MCF 10A (cell line): ENCODE data around the gene SERPINE1. TPM values are rescaled to one million over a fixed set of nuclear protein-coding genes. Genes with fewer than 3 reads are reported as not detected.

Experiments used
- BruUV-seq: library from RNA; stranded (reverse); fragments of 400-500 nt; replicated peaks from 2 replicates; lab custom pipeline; 2021; lab: Mats Ljungman, UMichigan
- CTCF ChIA-PET: fragments of 300-600 bp; sonication (Branson Sonifier 250); formaldehyde crosslinking; extraction: SDS; loops from one replicate; lab custom pipeline; 2021; ENCODE audit warnings: antibody characterized with exemption, inconsistent platforms; lab: Yijun Ruan, JAX
- POLR2A ChIA-PET: fragments of 300-600, 350-650 bp; sonication (Branson Sonifier 250); formaldehyde crosslinking; extraction: SDS; loops from one replicate; lab custom pipeline; 2020; ENCODE audit warnings: antibody characterized with exemption, inconsistent platforms; lab: Yijun Ruan, JAX
- DNase-seq: peaks from one replicate; pipeline ENCODE4 v3.0.0-alpha.2; 2018; ENCODE audit not compliant: unreplicated experiment
- H3K27ac Mint-ChIP-seq: one replicate; pipeline ENCODE4 v1.8.0; 2022; ENCODE audit warnings: mild to moderate bottlenecking, low read depth, mixed read lengths; ENCODE audit not compliant: unreplicated experiment
- H3K27me3 Mint-ChIP-seq: one replicate; pipeline ENCODE4 v1.8.0; 2022; ENCODE audit warnings: mixed read lengths; ENCODE audit not compliant: insufficient read depth, unreplicated experiment
- H3K36me3 Mint-ChIP-seq: one replicate; pipeline ENCODE4 v1.8.0; 2022; ENCODE audit warnings: mild to moderate bottlenecking, moderate library complexity, mixed read lengths; ENCODE audit not compliant: insufficient read depth, unreplicated experiment
- H3K4me1 Mint-ChIP-seq: one replicate; pipeline ENCODE4 v1.8.0; 2022; ENCODE audit warnings: mixed read lengths; ENCODE audit not compliant: insufficient read depth, unreplicated experiment
- H3K4me3 Mint-ChIP-seq: one replicate; pipeline ENCODE4 v1.8.0; 2022; ENCODE audit warnings: mild to moderate bottlenecking, moderate library complexity, mixed read lengths; ENCODE audit not compliant: unreplicated experiment
- H3K9me3 Mint-ChIP-seq: one replicate; pipeline ENCODE4 v1.8.0; 2022; ENCODE audit warnings: mixed read lengths; ENCODE audit not compliant: unreplicated experiment
- intact Hi-C: fragments of 100-400 bp; cut with micrococcal nuclease; formaldehyde crosslinking; loops from 2 replicates; pipeline ENCODE4 v1.14.1; 2022
- total RNA-seq: library from RNA; stranded (reverse); gene quantifications from 2 replicates; pipeline ENCODE4 v1.2.3, GENCODE V29; 2022
- TF ChIP-seq, protein P1 (sequence below): fragments of 200-600 bp; IDR thresholded peaks from one replicate; pipeline ENCODE4 v1.8.0; 2022; ENCODE audit warnings: antibody characterized with exemption, mild to moderate bottlenecking; ENCODE audit not compliant: unreplicated experiment

SERPINE1 gene
- total RNA-seq, 1 experiment from 2014 or later = 80.6 TPM

DNA sequence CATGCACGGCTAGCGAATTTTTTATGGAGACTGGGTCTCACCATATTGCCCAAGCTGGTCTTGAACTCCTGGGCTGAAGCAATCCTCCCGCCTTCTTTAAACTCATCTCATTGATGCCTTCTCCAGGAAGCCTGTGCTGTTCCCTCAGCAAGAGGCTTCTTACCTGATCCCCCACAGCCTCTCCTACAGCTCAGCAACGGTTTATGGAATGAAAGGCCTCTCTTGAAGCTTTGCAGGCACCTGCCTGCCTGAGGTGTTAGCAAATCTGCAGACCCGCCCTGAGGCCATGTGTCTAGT lies 42.1 kb upstream of the SERPINE1 start:
- Mint-ChIP-seq H3K27ac (peak overlapping the region; percentile 98), H3K27me3 (no peaks in the 10 kb centered on the region), H3K4me1 (peaks cover 13% of the 10 kb centered on the region), H3K36me3 (peaks cover 23% of the 10 kb centered on the region), H3K9me3 (no peaks in the 10 kb centered on the region), H3K4me3 (peak overlapping the region; percentile 94)
- ChIA-PET POLR2A (interaction anchor here (0.8 to 2.5 kb wide), 28 partner anchors 9 to 499 kb away, joined by 3 to 23 read pairs (median 5); partner anchors contain the start of genes FIS1, POP7, SERPINE1 and SRRT), CTCF (interaction anchor here (0.5 to 1.3 kb wide), 12 partner anchors 9 to 980 kb away, joined by 3 to 10 read pairs (median 3); no protein-coding TSS in a partner anchor)
- no peak for DNase-seq
- TF ChIP-seq, protein P1, sequence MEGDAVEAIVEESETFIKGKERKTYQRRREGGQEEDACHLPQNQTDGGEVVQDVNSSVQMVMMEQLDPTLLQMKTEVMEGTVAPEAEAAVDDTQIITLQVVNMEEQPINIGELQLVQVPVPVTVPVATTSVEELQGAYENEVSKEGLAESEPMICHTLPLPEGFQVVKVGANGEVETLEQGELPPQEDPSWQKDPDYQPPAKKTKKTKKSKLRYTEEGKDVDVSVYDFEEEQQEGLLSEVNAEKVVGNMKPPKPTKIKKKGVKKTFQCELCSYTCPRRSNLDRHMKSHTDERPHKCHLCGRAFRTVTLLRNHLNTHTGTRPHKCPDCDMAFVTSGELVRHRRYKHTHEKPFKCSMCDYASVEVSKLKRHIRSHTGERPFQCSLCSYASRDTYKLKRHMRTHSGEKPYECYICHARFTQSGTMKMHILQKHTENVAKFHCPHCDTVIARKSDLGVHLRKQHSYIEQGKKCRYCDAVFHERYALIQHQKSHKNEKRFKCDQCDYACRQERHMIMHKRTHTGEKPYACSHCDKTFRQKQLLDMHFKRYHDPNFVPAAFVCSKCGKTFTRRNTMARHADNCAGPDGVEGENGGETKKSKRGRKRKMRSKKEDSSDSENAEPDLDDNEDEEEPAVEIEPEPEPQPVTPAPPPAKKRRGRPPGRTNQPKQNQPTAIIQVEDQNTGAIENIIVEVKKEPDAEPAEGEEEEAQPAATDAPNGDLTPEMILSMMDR = no peak
- intact Hi-C loops = no loop called here
- no TSS peak for BruUV-seq

DNA sequence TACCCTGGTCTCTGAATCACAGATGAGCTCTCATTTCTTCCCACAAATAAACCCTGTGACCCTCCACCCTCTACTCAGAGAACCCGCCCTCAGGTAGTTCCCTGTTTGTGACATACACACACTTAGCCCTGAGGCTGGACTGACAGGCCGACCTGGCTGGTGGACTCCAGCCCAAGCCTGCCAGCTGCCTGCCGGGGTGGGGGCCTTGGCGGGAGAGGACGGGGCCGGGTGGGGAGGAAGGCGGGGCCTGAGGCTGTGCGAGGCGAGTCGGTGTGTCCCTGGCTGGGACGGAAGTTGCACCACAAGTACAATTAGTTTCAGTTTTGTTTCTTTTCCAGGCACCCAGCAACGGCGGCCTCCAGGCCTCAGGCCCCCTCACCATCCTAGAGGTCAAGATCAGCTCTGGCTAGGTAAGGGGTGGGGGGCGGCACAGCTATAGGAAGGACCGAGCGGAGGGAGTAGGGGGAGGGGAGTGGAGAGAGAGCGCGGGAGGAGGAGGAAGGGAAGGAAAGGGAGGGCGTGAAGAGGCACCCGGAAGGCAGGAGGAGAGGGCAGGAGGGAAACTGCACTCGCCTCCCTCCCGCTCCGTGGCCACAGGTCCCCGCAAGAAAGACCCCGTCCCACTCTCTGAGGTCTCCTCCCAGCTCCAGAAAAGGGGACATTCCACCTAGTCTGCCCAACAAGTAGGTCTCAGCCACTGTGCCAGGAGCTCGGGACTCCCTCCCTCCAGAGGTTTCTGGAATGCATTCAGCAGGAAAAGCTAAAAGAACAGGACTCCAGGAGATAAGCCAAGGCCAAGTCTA lies 41.5 kb upstream of the SERPINE1 start, which contains the start of gene TRIM56:
TRIM56 (plus strand) TSS at position 320 of the 803 bp plus-strand sequence. CDS start 1,832 bp downstream, outside the sequence.
- no TSS peak for BruUV-seq
- CTCF ChIA-PET = interaction anchor here (0.6 to 1.3 kb wide), 13 partner anchors 8 to 980 kb away, joined by 3 to 10 read pairs (median 3); no protein-coding TSS in a partner anchor

DNA sequence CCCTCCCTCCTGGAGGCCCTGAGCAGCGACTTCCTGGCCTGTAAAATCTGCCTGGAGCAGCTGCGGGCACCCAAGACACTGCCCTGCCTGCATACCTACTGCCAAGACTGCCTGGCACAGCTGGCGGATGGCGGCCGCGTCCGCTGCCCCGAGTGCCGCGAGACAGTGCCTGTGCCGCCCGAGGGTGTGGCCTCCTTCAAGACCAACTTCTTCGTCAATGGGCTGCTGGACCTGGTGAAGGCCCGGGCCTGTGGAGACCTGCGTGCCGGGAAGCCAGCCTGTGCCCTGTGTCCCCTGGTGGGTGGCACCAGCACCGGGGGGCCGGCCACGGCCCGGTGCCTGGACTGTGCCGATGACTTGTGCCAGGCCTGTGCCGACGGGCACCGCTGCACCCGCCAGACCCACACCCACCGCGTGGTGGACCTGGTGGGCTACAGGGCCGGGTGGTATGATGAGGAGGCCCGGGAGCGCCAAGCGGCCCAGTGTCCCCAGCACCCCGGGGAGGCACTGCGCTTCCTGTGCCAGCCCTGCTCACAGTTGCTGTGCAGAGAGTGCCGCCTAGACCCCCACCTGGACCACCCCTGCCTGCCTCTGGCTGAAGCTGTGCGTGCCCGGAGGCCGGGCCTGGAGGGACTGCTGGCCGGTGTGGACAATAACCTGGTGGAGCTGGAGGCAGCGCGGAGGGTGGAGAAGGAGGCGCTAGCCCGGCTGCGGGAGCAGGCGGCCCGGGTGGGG lies 39.4 kb upstream of the SERPINE1 start:
- CTCF ChIA-PET = interaction anchor here (0.5 to 1.2 kb wide), 6 partner anchors 10 to 71 kb away, joined by 3 to 4 read pairs (median 3); no protein-coding TSS in a partner anchor
- H3K9me3 Mint-ChIP-seq = no peaks in the 10 kb centered on the region
- intact Hi-C loops = no loop called here

More for the DNA sequence above, 41.5 kb upstream of the SERPINE1 start, which contains the start of gene TRIM56:
- H3K9me3 Mint-ChIP-seq = no peaks in the 10 kb centered on the region
- intact Hi-C loops = no loop called here
- H3K27me3 Mint-ChIP-seq = no peaks in the 10 kb centered on the region
- TF ChIP-seq, protein P1 = no peak
- peak within 1 kb of the TSS; percentile 94 for H3K4me3 Mint-ChIP-seq
- peaks cover 27% of the 10 kb centered on the region for H3K36me3 Mint-ChIP-seq
- peak; percentile 90 for DNase-seq
- H3K27ac Mint-ChIP-seq = peak within 1 kb of the TSS; percentile 98
- H3K4me1 Mint-ChIP-seq = peaks cover 13% of the 10 kb centered on the region
- POLR2A ChIA-PET = interaction anchor here (0.6 to 2.5 kb wide), 30 partner anchors 8 to 500 kb away, joined by 3 to 23 read pairs (median 4); partner anchors contain the start of genes FIS1, POP7, SERPINE1 and SRRT

More for the DNA sequence above, 39.4 kb upstream of the SERPINE1 start:
- H3K36me3 Mint-ChIP-seq = peaks cover 34% of the 10 kb centered on the region
- H3K27me3 Mint-ChIP-seq = no peaks in the 10 kb centered on the region
- H3K27ac Mint-ChIP-seq = peak overlapping the region; percentile 98
- no peak for DNase-seq
- POLR2A ChIA-PET = interaction anchor here (0.5 to 0.9 kb wide), 2 partner anchors 130 to 215 kb away, joined by 3 read pairs; partner anchors contain the start of gene PLOD3
- TF ChIP-seq, protein P1 = no peak
- H3K4me3 Mint-ChIP-seq = peak overlapping the region; percentile 94
- peaks cover 19% of the 10 kb centered on the region for H3K4me1 Mint-ChIP-seq
- no TSS peak for BruUV-seq
